CD4-positive, alpha-beta T cell (primary cell): ENCODE data around the gene ANKRD63. TPM values are rescaled to one million over a fixed set of nuclear protein-coding genes. Genes with fewer than 3 reads are reported as not detected.

Experiments
- ATAC-seq: fragments of 200-7000 bp; cut with Tn5 transposase; one replicate; pipeline ENCODE4 v1.10.0; 2022; ENCODE audit warnings: mild to moderate bottlenecking; ENCODE audit not compliant: poor library complexity
- CTCF ChIA-PET: fragments of 350-600 bp; sonication (Branson Sonifier 250); formaldehyde crosslinking; loops from one replicate; lab custom pipeline; 2021; ENCODE audit warnings: antibody characterized with exemption, inconsistent platforms; lab: Charles Lee
- POLR2A ChIA-PET: fragments of 350-600 bp; sonication (Branson Sonifier 250); formaldehyde crosslinking; loops from one replicate; lab custom pipeline; 2021; ENCODE audit warnings: antibody characterized with exemption, inconsistent platforms; lab: Charles Lee
- DNase-seq, 14 experiments: peaks; one replicate each; pipeline ENCODE4 v3.0.0-alpha.2; 2013 to 2020; ENCODE audit warnings: mixed read lengths in 2 of 14
- H3K27ac ChIP-seq, 2 donors: one replicate each; pipeline versions ENCODE4 v1.5.1 to v1.7.0; 2013; ENCODE audit warnings: low read length in 2 of 2, low read depth in 1 of 2, mild to moderate bottlenecking in 1 of 2
- H3K27me3 ChIP-seq, 2 experiments: 1 replicate in 1 of 2; 2 replicates in 1 of 2; pipeline versions ENCODE4 v1.6.1 to v1.7.0; 2013; ENCODE audit warnings: low read length in 2 of 2, control low read depth in 1 of 2, mild to moderate bottlenecking in 1 of 2, moderate library complexity in 1 of 2; ENCODE audit not compliant: insufficient read depth in 2 of 2, control insufficient read depth in 1 of 2
- H3K36me3 ChIP-seq: one replicate; pipeline ENCODE4 v1.6.1; 2013; ENCODE audit warnings: low read length, control low read depth; ENCODE audit not compliant: insufficient read depth
- H3K4me1 ChIP-seq: one replicate; pipeline ENCODE4 v1.6.1; 2013; ENCODE audit warnings: low read length, control low read depth; ENCODE audit not compliant: insufficient read depth
- H3K4me3 ChIP-seq: one replicate; pipeline ENCODE4 v1.5.1; 2013; ENCODE audit warnings: mild to moderate bottlenecking, low read length, moderate library complexity
- H3K9me3 ChIP-seq, 2 experiments: 1 replicate in 1 of 2; 2 replicates in 1 of 2; pipeline versions ENCODE4 v1.6.1 to v1.7.0; 2013; ENCODE audit warnings: low read length in 2 of 2, mild to moderate bottlenecking in 2 of 2, control low read depth in 1 of 2, moderate library complexity in 1 of 2; ENCODE audit not compliant: control insufficient read depth in 1 of 2, insufficient read depth in 1 of 2
- H3K27ac Mint-ChIP-seq: one replicate; pipeline ENCODE4 v1.8.0; 2020; ENCODE audit warnings: mixed read lengths
- H3K27me3 Mint-ChIP-seq: one replicate; pipeline ENCODE4 v1.8.0; 2021; ENCODE audit warnings: mixed read lengths
- H3K36me3 Mint-ChIP-seq: one replicate; pipeline ENCODE4 v1.8.0; 2021; ENCODE audit warnings: low read depth, mixed read lengths
- H3K4me1 Mint-ChIP-seq: one replicate; pipeline ENCODE4 v1.8.0; 2021; ENCODE audit warnings: low read depth, mixed read lengths
- H3K4me3 Mint-ChIP-seq: one replicate; pipeline ENCODE4 v1.8.0; 2020; ENCODE audit warnings: mild to moderate bottlenecking, mixed read lengths
- H3K9me3 Mint-ChIP-seq: one replicate; pipeline ENCODE4 v1.8.0; 2020; ENCODE audit warnings: mixed read lengths
- CTCF ChIP-seq: fragments of 200-600 bp; IDR thresholded peaks from one replicate; pipeline ENCODE4 v1.8.0; 2022; ENCODE audit warnings: antibody characterized with exemption, mild to moderate bottlenecking
- intact Hi-C, 2 experiments: fragments of 100-400 bp; cut with DNase I in 1 of 2; cut with micrococcal nuclease in 1 of 2; formaldehyde crosslinking; loops; one replicate each; pipeline versions ENCODE4 v1.15.1 to v1.9.0; 2023 to 2025; cut with DNase I, micrococcal nuclease
- total RNA-seq, 174 experiments: library from RNA in 2 of 174; stranded (reverse) in 2 of 174; gene quantifications; one replicate each; pipeline ENCODE4 v1.2.3 and lab custom pipeline; 2021 to 2026

ANKRD63 gene
- total RNA-seq, 2 experiments from 2014 or later: not detected

DNA sequence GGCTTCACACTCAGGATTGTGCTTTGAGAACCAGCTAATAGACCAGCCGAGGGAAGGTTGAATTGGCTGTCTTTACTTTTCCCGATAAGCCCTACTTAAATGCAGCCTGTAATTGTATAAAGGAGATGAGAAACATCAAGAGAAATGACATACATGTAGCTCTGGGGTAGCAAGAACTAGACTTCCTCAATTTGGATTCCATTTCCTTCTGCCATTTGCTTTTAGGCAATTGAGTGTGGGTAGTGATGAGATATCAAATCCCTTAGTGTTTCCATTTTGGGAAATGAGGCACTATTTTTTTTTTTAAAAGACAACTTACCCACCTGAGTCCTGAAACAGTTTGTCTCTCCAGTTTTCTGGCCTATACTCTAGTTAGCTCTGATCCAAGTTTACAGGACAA is 42.8 kb upstream of the ANKRD63 start:
- TF ChIP-seq CTCF: no peak
- peak overlapping the region; percentile 65 for H3K27ac Mint-ChIP-seq

DNA sequence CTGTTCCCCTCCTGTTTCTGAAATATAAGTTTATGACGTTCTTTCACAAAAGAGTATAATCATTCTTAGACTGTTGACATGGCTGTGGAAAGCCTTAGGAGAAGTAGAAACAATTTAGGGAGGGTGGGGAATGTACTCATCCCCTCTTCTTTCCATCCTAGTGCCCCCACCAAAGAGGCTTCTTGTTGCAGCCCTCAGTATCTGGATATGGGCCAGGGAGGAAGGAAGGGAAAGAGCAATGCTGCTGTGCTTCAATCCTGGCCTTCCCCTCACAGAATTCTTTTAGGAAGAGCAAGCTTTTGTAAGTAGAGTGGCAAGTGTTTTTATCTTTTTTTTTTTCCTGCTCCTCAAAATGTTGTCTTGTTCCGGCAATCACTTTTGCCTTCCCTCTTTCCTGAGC is 42.3 kb upstream of the ANKRD63 start:
- ATAC-seq (no peak), DNase-seq (no peak)
- peak overlapping the region; percentile 92 for H3K4me3 Mint-ChIP-seq
- peaks cover 42% of the 10 kb centered on the region for H3K4me1 Mint-ChIP-seq
- H3K9me3 Mint-ChIP-seq: no peaks in the 10 kb centered on the region
- CTCF ChIA-PET: interaction anchor here (1.8 to 5.5 kb wide), 3 partner anchors 13 to 19 kb away, joined by 6 to 34 read pairs (median 8); partner anchors contain the start of gene PLCB2
- Histone ChIP-seq H3K27me3 (no peaks in the 10 kb centered on the region), H3K9me3 (no peaks in the 10 kb centered on the region), H3K27ac (no peak overlapping the region), H3K36me3 (no peaks in the 10 kb centered on the region), H3K4me3 (peak overlapping the region; percentile 55), H3K4me1 (peaks cover 32% of the 10 kb centered on the region)
- intact Hi-C loops: loop anchor here in 1 of 2 experiments (10.0 kb wide), 1 partner anchor 540 kb away; the partner anchor contains the start of gene FSIP1
- H3K36me3 Mint-ChIP-seq: no peaks in the 10 kb centered on the region
- POLR2A ChIA-PET: interaction anchor here (0.6 to 1.8 kb wide), 7 partner anchors 9 to 73 kb away, joined by 3 to 8 read pairs (median 4); partner anchors contain the start of gene PLCB2
- no peak for TF ChIP-seq CTCF
- no peaks in the 10 kb centered on the region for H3K27me3 Mint-ChIP-seq
- H3K27ac Mint-ChIP-seq: peak overlapping the region; percentile 65

More for the DNA sequence above, 42.8 kb upstream of the ANKRD63 start:
- ATAC-seq: no peak
- H3K27me3 Mint-ChIP-seq: no peaks in the 10 kb centered on the region
- H3K36me3 ChIP-seq: no peaks in the 10 kb centered on the region
- DNase-seq: no peak
- H3K9me3 Mint-ChIP-seq: no peaks in the 10 kb centered on the region
- H3K4me1 ChIP-seq: peaks cover 30% of the 10 kb centered on the region
- H3K27ac ChIP-seq: no peak overlapping the region
- peaks cover 42% of the 10 kb centered on the region for H3K4me1 Mint-ChIP-seq
- intact Hi-C loops: loop anchor here in 1 of 2 experiments (10.0 kb wide), 1 partner anchor 541 kb away; the partner anchor contains the start of gene FSIP1
- peak overlapping the region; percentile 92 for H3K4me3 Mint-ChIP-seq
- H3K4me3 ChIP-seq: no peak overlapping the region
- H3K36me3 Mint-ChIP-seq: no peaks in the 10 kb centered on the region
- H3K27me3 ChIP-seq: no peaks in the 10 kb centered on the region
- ChIA-PET POLR2A (interaction anchor here (0.6 to 1.8 kb wide), 4 partner anchors 12 to 73 kb away, joined by 3 to 8 read pairs (median 4); no protein-coding TSS in a partner anchor), CTCF (interaction anchor here (0.9 to 5.5 kb wide), 4 partner anchors 12 to 96 kb away, joined by 4 to 34 read pairs (median 7); partner anchors contain the start of gene PLCB2)
- H3K9me3 ChIP-seq: no peaks in the 10 kb centered on the region

DNA sequence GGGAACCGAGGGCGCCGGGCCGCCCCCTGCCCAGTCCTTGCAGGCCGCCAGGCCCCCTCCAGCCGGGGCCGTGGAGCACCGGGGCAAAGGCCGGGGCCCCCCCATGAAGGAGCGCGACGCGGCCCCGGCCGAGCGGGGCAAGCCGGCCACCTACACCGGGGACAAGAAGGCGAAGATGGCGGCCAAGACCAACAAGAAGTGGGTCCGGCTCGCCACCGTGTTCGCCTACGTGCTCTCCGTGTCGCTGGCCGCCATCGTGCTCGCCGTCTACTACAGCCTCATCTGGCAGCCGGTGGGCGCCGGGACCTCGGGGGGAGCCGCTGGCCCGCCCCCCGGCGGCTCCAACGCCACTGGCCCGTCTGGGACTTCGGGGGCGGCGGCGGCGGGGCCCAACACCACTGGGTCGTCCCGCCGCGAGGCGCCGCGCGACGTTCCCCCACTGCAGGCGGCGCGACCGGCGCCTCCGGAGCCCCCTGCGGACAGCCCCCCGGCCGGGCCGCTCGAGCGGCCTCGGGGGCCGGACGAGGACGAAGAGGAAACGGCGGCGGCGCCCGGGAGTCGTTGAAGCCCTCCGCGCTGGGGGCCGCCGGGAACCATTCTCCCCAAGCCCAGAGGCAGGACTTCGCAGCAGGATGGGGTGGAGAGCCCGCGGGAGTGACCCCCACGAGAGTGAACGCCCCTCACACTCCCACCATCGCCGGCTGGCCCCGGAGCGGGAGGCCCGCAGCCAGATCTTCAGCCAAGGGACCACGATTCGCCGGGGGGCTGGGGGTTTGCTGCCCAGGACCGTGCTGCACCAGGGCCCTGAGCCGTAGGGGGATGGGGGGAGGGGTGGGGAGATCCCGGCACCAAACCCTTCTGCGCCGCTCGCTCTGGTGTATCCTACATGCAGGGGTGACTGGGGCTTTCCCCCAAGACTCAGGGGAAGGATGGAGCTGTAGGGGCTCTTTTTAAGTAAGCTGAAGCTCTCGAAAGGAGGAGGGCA is 41.4 kb upstream of the ANKRD63 start:
- Histone ChIP-seq H3K4me1 (peaks cover 32% of the 10 kb centered on the region), H3K9me3 (no peaks in the 10 kb centered on the region), H3K4me3 (peak overlapping the region; percentile 55), H3K27ac (no peak overlapping the region), H3K27me3 (no peaks in the 10 kb centered on the region), H3K36me3 (no peaks in the 10 kb centered on the region)
- H3K4me3 Mint-ChIP-seq: peak overlapping the region; percentile 92
- no peaks in the 10 kb centered on the region for H3K27me3 Mint-ChIP-seq
- no peaks in the 10 kb centered on the region for H3K9me3 Mint-ChIP-seq
- CTCF ChIA-PET: interaction anchor here (1.8 to 5.5 kb wide), 6 partner anchors 14 to 50 kb away, joined by 6 to 55 read pairs (median 22); partner anchors contain the start of gene PLCB2
- no peak for TF ChIP-seq CTCF
- POLR2A ChIA-PET: interaction anchor here (0.8 to 3.8 kb wide), 9 partner anchors 10 to 116 kb away, joined by 3 to 65 read pairs (median 6); partner anchors contain the start of genes BAHD1, DISP2 and PLCB2
- H3K4me1 Mint-ChIP-seq: peaks cover 42% of the 10 kb centered on the region
- DNase-seq: peak in 5 of 14 experiments; percentile 18 to 71 (median 24)
- peak overlapping the region; percentile 65 for H3K27ac Mint-ChIP-seq
- intact Hi-C loops: loop anchor here (1.0 to 10.0 kb wide), 6 partner anchors 9 to 908 kb away; partner anchors contain the start of genes ANKRD63 (in 1 of the 2), BMF (in 1 of the 2), CHP1 (in 1 of the 2) and EXD1 (in 1 of the 2)
- no peaks in the 10 kb centered on the region for H3K36me3 Mint-ChIP-seq
- ATAC-seq: peak; percentile 10
